GM13976 (cell line): ENCODE measurements around the gene DSCAML1.

Source experiments
- DNase-seq: peaks from one replicate; pipeline ENCODE4 v3.0.0; 2012; ENCODE audit warnings: low spot score
- in situ Hi-C: fragments of 300-500 bp; cut with MboI; formaldehyde crosslinking; loops from one replicate; pipeline ENCODE4 v1.12.0; 2022; ENCODE audit warnings: low sequenced_read_pairs, mixed read lengths, inconsistent platforms; ENCODE audit not compliant: unreplicated experiment
- TF ChIP-seq, protein P1 (sequence below): IDR thresholded peaks from 2 replicates; pipeline ENCODE4 v1.5.1; 2012; ENCODE audit warnings: borderline replicate concordance, mild to moderate bottlenecking; ENCODE audit not compliant: insufficient read depth; ENCODE audit errors: extremely low read depth, missing control alignments, control extremely low read depth

DSCAML1 gene

GRCh38 chr11:117745346-117745745 lies 51.7 kb downstream of the DSCAML1 start:
- in situ Hi-C loops = no loop called here
- TF ChIP-seq, protein P1, sequence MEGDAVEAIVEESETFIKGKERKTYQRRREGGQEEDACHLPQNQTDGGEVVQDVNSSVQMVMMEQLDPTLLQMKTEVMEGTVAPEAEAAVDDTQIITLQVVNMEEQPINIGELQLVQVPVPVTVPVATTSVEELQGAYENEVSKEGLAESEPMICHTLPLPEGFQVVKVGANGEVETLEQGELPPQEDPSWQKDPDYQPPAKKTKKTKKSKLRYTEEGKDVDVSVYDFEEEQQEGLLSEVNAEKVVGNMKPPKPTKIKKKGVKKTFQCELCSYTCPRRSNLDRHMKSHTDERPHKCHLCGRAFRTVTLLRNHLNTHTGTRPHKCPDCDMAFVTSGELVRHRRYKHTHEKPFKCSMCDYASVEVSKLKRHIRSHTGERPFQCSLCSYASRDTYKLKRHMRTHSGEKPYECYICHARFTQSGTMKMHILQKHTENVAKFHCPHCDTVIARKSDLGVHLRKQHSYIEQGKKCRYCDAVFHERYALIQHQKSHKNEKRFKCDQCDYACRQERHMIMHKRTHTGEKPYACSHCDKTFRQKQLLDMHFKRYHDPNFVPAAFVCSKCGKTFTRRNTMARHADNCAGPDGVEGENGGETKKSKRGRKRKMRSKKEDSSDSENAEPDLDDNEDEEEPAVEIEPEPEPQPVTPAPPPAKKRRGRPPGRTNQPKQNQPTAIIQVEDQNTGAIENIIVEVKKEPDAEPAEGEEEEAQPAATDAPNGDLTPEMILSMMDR = no peak
- DNase-seq = no peak

DNA sequence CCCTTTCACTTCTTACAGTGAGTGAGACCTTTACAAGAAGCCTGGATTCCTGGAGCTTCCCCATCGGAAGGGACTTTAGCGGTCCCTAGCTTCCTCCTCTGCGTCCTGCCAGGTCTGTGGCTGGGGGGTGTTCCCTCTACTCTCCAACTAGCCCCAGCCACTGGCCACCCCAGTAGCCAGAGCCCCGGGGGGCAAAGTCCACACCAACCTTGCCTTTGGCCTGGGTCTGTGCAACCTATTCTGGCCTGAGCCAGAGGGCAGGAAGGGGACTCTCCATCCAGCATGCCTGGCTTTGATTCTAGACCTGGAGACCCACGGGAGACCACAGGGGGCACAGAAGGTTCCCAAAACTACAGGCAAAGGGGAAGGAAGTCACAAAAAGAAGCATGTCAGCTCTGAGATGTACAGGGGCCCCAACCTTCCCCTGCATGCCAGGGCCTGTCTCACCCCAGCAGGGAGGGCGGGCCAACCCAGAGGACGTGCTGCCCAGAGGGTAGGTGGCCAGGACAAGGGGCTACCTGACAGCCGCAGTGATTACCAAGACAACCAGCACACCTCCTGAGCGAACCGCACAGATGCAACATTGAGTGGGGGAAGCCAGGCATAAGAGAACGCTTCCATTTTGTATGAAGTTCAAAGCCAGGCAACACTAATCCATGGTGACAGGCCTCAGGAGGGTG lies 52.4 kb downstream of the DSCAML1 start:
- DNase-seq = no peak
- TF ChIP-seq, protein P1 = no peak
- in situ Hi-C loops = no loop called here

DNA sequence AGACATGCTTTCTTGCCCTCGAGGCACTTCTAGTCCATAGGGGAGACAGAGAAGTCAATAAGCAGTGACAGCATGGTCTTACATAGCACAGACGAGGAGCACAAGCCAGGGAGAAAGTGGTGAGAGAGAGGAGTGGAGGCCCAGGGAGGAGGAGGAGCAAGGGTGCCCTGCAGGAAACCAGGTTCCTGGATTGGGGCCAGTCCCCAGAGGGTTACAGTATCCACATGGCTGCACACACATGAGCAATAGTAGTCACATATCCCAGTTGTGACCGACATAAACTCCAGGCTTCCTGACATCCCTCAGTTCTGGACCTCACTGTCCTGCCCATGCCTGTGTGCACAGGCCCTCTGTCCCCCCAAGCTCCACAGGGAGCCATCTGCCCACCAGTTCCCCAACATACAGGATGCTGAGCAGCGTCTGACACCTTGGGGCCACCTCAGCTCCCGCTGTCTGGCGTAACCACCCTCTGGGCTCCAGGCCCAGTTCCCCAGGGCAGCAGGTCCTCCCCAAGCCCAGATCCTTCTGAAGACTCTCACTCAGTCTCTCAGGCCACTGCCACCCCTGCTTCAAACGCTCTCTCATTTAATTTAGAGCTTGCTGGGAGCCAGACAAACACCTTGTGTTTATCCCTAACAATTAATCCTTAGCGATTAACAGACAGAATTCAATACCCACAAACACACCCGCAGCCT lies 53.7 kb downstream of the DSCAML1 start:
- TF ChIP-seq, protein P1 = no peak
- DNase-seq = no peak
- in situ Hi-C loops = no loop called here

GRCh38 chr11:117738246-117738957 lies 58.6 kb downstream of the DSCAML1 start:
- no peak for DNase-seq
- TF ChIP-seq, protein P1 = no peak
- in situ Hi-C loops = no loop called here

DNA sequence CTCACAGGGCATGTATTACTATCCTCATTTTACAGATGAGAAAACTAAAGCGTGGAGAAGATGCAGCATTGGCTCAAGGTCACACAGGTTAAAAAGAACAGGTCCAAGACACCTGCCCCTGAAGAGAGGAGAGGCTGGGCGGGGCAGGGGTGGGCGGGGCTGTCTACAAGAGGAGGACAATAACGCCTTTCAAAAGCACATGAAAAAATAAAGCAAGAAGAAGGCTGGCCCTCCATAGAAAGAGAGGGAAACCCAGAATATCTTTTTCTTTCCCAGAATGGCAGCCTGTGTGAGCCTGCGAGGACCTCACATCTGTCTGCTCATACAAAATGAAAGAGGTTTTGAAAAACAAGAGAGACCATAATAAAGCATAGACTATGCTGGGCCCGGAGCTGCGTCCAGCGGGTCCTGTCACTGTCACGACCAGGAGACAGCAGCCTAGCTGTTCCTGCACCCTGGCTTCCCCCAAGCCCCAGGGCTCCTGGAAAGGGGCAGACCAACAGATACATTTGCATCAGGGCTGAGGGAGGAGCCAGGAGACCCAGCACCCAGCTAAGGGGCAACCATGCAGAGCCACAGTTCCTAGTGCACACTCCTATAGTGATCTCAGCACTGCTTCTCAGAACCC lies 61.6 kb downstream of the DSCAML1 start:
- in situ Hi-C loops = no loop called here
- TF ChIP-seq, protein P1 = no peak
- no peak for DNase-seq

- no peak for DNase-seq
- in situ Hi-C loops = no loop called here
- TF ChIP-seq, protein P1 = no peak
Observed at GRCh38 chr11:117734601-117735024, 62.4 kb downstream of the DSCAML1 start.
